ENCODE measurements around the gene MERTK.
A peak's percentile ranks its signal among the peaks of the same experiment; 100 is the strongest.

The MERTK gene

GRCh38 chr2:112047537-112048235 is 149.3 kb downstream of the MERTK start:
- no peaks in the 10 kb centered on the region for H4K20me1 ChIP-seq (ENCODE audit: insufficient read depth)
- H3K4me2 ChIP-seq, result no peak overlapping the region
- H3K27me3 ChIP-seq (ENCODE audit: insufficient read depth, low read depth), result no peaks in the 10 kb centered on the region
- H3K4me3 ChIP-seq (IDR thresholded peaks at IDR 0.05; ENCODE audit: insufficient read depth, low read depth, low read length), result no peak overlapping the region
- TF ChIP-seq CTCF (conservative IDR thresholded peaks at IDR 0.05; ENCODE audit: low read depth, low read length), result no peak
- no peak overlapping the region for H3K27ac ChIP-seq
- no peak overlapping the region for H2AFZ ChIP-seq (ENCODE audit: low read depth)
- H3K4me1 ChIP-seq (ENCODE audit: low read depth, poor library complexity, severe bottlenecking), result no peaks in the 10 kb centered on the region
- no peaks in the 10 kb centered on the region for H3K36me3 ChIP-seq (ENCODE audit: insufficient read depth)
- no peak overlapping the region for H3K9ac ChIP-seq
- no peaks in the 10 kb centered on the region for H3K79me2 ChIP-seq (ENCODE audit: insufficient read depth, low read depth)

GRCh38 chr2:112048236-112048592 is 149.8 kb downstream of the MERTK start:
- H3K9ac ChIP-seq, result no peak overlapping the region
- H2AFZ ChIP-seq (ENCODE audit: low read depth), result no peak overlapping the region
- no peaks in the 10 kb centered on the region for H3K79me2 ChIP-seq (ENCODE audit: insufficient read depth, low read depth)
- TF ChIP-seq CTCF (conservative IDR thresholded peaks at IDR 0.05; ENCODE audit: low read depth, low read length), result no peak
- no peaks in the 10 kb centered on the region for H3K27me3 ChIP-seq (ENCODE audit: insufficient read depth, low read depth)
- H3K4me3 ChIP-seq (IDR thresholded peaks at IDR 0.05; ENCODE audit: insufficient read depth, low read depth, low read length), result no peak overlapping the region
- H3K36me3 ChIP-seq (ENCODE audit: insufficient read depth), result no peaks in the 10 kb centered on the region
- no peaks in the 10 kb centered on the region for H4K20me1 ChIP-seq (ENCODE audit: insufficient read depth)
- no peak overlapping the region for H3K27ac ChIP-seq
- H3K4me1 ChIP-seq (ENCODE audit: low read depth, poor library complexity, severe bottlenecking), result peaks cover 1% of the 10 kb centered on the region
- H3K4me2 ChIP-seq, result no peak overlapping the region

GRCh38 chr2:112048887-112049286 is 150.5 kb downstream of the MERTK start:
- H3K27ac ChIP-seq, result no peak overlapping the region
- H2AFZ ChIP-seq (ENCODE audit: low read depth), result no peak overlapping the region
- no peak overlapping the region for H3K4me3 ChIP-seq (IDR thresholded peaks at IDR 0.05; ENCODE audit: insufficient read depth, low read depth, low read length)
- H3K36me3 ChIP-seq (ENCODE audit: insufficient read depth), result no peaks in the 10 kb centered on the region
- no peak overlapping the region for H3K9ac ChIP-seq
- no peaks in the 10 kb centered on the region for H3K27me3 ChIP-seq (ENCODE audit: insufficient read depth, low read depth)
- H3K4me1 ChIP-seq (ENCODE audit: low read depth, poor library complexity, severe bottlenecking), result peaks cover 7% of the 10 kb centered on the region
- no peaks in the 10 kb centered on the region for H3K79me2 ChIP-seq (ENCODE audit: insufficient read depth, low read depth)
- peak; percentile 76 for TF ChIP-seq CTCF (conservative IDR thresholded peaks at IDR 0.05; ENCODE audit: low read depth, low read length)
- no peak overlapping the region for H3K4me2 ChIP-seq
- H4K20me1 ChIP-seq (ENCODE audit: insufficient read depth), result no peaks in the 10 kb centered on the region

GRCh38 chr2:112050316-112050715 is 151.9 kb downstream of the MERTK start:
- Histone ChIP-seq H2AFZ (ENCODE audit: low read depth) (no peak overlapping the region), H3K4me1 (ENCODE audit: low read depth, poor library complexity, severe bottlenecking) (peaks cover 7% of the 10 kb centered on the region), H4K20me1 (ENCODE audit: insufficient read depth) (no peaks in the 10 kb centered on the region), H3K79me2 (ENCODE audit: insufficient read depth, low read depth) (no peaks in the 10 kb centered on the region), H3K9ac (no peak overlapping the region), H3K4me2 (no peak overlapping the region), H3K36me3 (ENCODE audit: insufficient read depth) (no peaks in the 10 kb centered on the region), H3K27ac (no peak overlapping the region), H3K4me3 (IDR thresholded peaks at IDR 0.05; ENCODE audit: insufficient read depth, low read depth, low read length) (no peak overlapping the region), H3K27me3 (ENCODE audit: insufficient read depth, low read depth) (no peaks in the 10 kb centered on the region)
- TF ChIP-seq CTCF (conservative IDR thresholded peaks at IDR 0.05; ENCODE audit: low read depth, low read length), result no peak

All from KMS-11 (cell line).